ENCODE data around the gene BBC3.
A peak's percentile ranks its signal among the peaks of the same experiment; 100 is the strongest.
"Not testable (repeated sequence)": the region's sequence is repeated elsewhere in the genome, so short reads cannot be mapped to it uniquely, and the experiment has no call there.

Gene BBC3, protein sequence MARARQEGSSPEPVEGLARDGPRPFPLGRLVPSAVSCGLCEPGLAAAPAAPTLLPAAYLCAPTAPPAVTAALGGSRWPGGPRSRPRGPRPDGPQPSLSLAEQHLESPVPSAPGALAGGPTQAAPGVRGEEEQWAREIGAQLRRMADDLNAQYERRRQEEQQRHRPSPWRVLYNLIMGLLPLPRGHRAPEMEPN

GRCh38 chr19:47230921-47231214 is at the start of gene BBC3:
BBC3 (minus strand) TSS chr19:47231199; CDS start chr19:47228431, 2,768 bp downstream.
- no peak for DNase-seq

GRCh38 chr19:47280183-47280797 is 49.3 kb upstream of the BBC3 start:
- DNase-seq: peak in 1 of 3 experiments; percentile 7

DNA sequence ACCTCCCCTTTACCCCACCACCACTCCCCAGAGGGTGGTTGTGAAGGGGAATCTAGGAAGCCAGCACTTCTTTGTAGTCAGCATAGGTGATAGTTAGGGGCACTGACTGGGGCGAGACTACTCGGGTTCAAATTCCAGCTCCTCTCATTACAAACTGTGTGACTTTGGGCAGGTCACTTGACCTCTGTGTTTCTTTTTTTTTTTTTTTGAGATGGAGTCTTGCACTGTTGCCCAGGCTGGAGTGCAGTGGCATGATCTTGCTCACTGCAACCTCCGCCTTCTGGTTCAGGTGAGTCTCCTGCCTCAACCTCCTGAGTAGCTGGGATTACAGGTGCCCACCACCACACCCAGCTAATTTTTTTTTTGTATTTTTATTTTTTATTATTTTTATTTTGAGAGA is 45.5 kb upstream of the BBC3 start:
- not testable (repeated sequence) for DNase-seq

- DNase-seq: peak; percentile 24 to 49 (median 33)
These were observed 44.9 kb upstream of the BBC3 start for GRCh38 chr19:47275791-47276461.

DNA sequence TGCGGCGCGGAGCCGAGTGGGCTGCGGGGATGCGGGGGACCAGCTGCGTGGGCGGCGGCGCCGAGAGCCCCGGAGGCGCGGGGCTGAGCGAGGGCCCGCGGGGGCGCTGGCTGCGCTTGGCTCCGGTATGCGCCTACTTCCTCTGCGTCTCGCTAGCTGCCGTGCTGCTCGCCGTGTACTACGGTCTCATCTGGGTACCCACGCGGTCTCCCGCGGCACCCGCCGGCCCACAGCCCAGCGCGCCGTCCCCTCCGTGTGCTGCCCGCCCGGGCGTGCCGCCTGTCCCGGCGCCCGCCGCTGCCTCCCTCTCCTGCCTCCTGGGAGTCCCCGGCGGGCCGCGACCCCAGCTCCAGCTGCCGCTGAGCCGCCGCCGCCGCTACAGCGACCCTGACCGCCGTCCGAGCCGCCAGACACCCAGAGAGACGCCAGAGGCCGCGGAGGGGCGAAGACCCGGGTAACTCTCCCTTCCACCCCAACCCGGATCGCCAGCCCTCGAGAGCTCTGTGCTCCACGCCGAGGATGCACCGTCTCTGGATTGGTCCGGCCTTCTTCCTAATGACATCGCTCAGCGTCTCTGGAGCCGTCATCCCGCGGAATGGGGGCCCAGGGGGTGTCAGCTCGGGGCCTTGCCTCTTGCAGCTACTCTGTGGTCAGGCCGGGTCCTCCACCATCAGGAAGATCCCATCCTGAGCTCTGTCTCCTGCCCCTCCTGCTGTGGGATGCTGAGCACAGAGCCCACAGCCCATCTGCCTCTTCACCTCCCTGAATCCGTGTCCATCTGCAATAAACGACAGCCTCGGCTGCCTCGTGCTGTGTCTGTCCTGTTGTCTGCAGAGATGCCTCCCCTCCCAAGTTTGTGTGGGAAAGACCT is 44.1 kb upstream of the BBC3 start:
- DNase-seq: peak; percentile 30 to 65 (median 58)

- peak; percentile 92 to 93 (median 93) for DNase-seq
These were observed 43.3 kb upstream of the BBC3 start, which contains the start of gene INAFM1 for GRCh38 chr19:47274071-47274890. INAFM1 (plus strand) TSS chr19:47274885; CDS start chr19:47274920, 35 bp downstream.

GRCh38 chr19:47273313-47274070 is 42.5 kb upstream of the BBC3 start:
- DNase-seq: peak; percentile 85 to 88 (median 86)

- DNase-seq: peak in 1 of 3 experiments; percentile 39
These were observed 41.7 kb upstream of the BBC3 start for GRCh38 chr19:47272448-47273312.

DNA sequence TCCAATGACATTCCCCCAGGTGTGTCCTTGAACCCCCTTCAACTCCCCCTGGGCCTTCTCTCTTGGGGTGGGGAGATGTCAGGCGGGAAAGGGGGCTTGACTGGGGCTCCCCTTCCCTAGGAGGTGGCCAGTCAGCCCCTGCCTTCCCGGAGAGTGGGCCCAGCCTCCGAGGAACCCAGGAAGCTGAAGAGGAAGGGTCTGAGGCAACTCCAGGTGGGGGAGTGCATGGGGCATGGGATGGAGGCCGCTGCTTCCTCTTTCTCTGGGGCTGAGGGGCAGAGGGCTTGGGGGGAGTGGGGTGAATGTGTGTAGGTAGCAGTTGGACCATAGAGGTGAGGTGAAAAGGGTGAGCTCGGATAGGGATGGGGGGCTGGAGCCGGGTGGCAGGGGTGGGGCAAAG is 41.0 kb upstream of the BBC3 start:
- DNase-seq: no peak

- DNase-seq: no peak
These were observed 39.4 kb upstream of the BBC3 start for GRCh38 chr19:47270408-47270807.

- DNase-seq: no peak
These were observed 38.6 kb upstream of the BBC3 start for GRCh38 chr19:47269596-47269995.

DNA sequence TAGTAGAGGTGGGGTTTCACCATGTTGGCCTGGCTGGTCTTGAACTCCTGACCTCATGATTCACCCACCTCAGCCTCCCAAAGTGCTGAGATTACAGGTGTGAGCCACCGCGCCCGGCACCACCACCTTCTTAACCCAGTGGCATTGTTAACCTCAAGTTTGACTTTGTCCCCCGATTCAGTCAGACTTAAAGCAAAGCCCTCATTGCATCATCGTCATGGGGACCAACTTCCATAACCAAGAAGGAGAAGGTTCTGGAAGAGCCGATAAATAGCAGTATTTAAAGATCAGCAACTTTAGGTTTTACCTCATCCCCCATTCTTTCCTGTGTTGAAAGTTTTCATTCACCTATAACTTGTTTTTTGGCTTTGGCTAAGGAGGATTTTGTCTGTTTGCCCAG is 37.0 kb upstream of the BBC3 start:
- no peak for DNase-seq

DNA sequence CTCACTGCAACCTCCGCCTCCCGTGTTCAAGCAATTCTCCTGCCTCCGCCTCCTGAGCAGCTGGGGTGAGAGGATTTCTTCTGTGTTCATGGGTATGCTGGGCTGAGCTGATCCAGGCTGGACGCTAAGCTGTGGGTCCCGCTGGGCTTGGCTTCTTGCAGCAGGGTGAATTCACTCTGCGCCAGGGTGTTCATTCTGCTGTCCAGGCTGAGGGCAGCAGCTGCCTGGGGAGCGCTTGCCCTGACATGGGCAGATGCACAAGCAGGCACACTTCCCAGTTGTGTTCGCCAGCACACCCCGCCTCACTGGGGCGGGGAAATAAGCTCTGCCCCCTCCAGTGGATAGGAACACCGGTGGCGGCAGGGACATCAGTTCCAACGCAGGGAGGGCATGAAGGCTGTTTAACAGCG is 36.4 kb upstream of the BBC3 start:
- no peak for DNase-seq

- no peak for DNase-seq
These were observed 35.5 kb upstream of the BBC3 start for GRCh38 chr19:47266401-47266941.

- DNase-seq: no peak
These were observed 33.6 kb upstream of the BBC3 start for GRCh38 chr19:47264629-47265028.

DNA sequence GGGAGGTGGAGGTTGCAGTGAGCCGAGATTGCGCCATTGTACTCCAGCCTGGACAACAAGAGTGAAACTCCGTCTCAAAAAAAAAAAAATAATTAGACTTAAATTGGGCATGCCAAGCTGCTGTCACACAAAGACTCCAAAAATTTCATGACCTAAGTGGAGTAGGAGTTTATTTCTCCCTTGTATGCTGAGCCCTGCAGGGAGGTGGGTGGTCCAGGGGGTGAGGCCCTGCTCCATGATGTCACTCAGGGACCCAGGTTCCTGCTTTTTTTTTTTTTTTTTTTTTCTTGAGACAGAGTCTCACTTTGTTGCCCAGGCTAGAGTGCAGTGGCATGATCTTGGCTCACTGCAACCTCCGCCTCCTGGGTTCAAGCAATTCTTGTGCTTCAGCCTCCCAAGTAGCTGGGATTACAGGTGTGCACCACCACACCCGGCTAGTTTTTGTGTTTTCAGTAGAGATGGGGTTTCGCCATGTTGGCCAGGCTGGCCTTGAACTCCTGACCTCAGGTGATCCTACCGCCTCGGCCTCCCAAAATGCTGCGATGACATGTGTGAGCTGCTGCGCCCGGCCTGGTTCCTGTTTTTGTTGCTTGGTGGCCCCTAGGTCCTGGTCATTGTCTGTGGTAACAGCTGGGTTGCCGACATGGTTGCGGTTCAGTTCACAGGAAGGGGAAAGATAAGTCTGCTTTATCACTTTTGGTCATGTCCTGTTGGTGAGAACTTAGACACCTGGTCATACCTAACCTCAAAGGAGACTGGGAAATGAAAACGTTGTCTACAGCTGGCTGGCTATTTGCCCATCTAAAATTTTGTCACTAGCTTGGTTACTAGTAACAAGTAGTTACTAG is 31.2 kb upstream of the BBC3 start:
- DNase-seq: not testable (repeated sequence)

DNA sequence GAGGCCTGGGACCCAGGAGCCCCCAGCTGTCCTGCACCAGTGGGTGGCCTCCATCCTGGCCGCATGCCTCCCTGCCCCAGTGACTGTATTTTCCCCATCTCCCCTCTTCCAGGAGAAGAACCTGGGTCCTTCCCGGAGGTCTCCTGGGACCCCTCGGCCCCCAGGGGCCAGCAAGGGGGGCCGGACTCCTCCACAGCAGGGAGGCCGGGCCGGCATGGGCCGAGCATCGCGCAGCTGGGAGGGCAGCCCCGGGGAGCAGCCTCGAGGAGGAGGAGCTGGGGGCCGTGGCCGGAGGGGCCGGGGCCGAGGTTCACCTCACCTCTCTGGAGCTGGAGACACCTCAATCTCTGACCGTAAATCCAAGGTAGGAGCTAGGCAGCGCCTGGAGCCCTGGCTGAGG is 29.5 kb upstream of the BBC3 start:
- DNase-seq: no peak

DNA sequence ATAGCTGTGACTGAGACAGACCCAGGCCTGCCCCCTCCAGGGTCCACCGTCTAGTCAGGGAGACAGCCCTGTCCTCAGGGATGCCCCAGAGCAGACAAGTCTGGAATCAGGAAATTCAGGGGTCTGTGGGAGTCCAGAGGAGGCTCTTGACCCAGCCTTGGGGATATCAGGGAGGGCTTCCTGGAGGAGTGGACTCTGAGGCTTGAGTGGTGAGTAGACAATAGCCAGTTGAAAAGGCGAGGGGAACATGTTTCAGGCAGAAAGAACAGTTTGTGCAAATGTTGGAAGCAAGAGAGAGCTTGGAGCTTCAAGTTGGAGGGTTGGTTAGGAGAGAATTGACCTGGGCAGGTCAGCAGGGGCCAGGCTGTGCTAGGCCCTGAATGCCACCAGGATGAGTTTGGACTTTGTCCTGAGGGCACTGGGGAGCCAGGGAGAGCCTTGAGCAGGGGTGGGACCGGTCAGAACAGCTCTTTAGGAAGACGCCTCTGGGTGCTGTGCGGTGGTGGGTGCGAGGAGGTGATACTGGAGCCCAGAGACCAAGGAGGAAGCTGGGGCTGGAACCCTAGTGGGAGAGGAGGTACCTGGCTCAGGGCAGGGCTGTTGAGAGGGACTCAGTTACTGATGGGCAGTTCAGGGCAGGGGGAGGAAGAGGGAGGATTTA is 28.0 kb upstream of the BBC3 start:
- DNase-seq: no peak

DNA sequence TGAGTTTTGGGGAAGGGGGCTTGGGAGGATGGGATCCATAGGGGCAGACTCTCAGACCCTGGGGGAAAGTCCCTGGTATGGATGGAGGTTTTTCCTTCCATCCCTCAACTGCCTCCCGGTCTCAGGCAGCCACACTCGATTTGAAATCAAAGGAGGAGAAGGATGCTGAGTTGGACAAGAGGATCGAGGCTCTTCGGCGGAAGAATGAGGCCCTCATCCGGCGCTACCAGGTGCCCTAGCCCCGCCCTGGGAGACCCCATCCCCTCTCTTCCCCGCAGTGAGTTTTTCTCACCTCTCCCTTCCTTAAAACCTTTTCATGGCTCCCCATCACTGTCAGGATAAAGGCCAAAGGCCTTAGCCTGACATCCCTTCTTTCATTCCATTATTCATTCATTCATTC is 27.4 kb upstream of the BBC3 start:
- no peak for DNase-seq

Data from NCI-H1417 (cell line).